Non-pigmented ciliary epithelial cell (primary cell): Measurements from ENCODE around the gene INPP5B.
"Not testable (repeated sequence)": the region's sequence is repeated elsewhere in the genome, so short reads cannot be mapped to it uniquely, and the experiment has no call there.

ENCODE experiments used
- DNase-seq: peaks from one replicate; pipeline ENCODE4 v3.0.0-alpha.2; 2010; ENCODE audit warnings: low read depth

INPP5B gene

DNA sequence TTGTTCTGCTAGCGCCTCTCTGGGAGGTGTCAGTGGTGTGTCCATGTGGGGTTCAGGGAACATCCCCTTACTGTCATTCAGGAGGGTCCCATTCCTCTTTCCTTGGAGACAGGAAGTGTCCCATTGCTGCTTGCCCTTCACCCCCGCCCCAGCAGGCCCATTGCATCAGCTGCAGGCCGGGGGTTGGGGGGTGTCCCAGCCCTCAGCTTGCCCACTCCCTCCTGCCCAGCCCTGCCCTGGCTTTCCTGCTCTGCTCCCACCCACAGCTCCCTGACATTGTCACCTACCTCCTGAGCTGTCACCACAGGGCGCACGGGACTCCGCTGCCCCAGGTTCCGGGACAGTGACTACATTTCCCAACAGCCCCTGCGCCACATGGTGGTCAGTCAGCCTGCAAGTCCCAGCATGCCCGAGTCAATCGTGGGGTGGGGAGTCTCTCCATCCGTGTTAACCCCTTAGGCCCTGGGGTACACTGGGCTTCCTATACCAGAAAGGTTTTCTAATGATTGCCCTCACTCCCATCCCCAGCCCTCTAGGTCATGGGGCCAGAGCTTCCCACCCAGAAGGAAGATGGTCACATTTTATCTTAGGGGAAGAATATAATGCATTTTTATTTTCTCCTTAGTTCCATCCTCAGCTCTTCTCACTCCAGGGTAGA lies at the start of gene INPP5B:
TSS of gene INPP5B (minus strand) at position 351 of the 658 bp plus-strand sequence. CDS start 745 bp downstream, outside the sequence.
- peak; percentile 57 for DNase-seq

DNA sequence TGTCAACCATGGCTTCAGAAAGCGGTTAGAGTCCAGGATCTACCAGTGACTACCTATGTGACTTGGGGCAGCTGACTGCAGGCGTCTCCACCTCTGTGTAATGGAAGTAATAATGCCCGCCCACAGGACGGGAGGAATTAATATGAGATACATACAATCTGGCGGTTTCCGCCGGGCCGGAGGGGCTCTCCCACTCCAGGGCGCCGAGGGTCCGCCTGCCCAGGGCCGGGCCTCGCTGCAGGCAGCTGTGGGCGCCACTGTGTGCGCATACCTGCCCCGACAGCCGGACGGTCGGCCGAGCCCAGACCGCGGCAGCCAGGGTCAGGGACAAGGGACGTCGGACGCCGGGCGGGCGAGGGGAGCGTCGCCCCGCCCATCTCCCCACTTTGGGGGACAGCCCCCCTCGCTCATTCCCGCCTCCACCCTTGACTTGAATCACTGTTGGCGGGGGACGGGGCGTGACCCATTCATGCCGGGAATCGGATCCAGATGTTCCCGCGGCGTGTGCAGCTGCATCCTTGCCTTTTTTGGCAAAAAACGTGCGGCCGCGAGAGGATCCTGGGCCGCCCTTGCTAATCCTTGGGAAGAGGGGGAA lies 49.0 kb upstream of the INPP5B start:
- no peak for DNase-seq

DNA sequence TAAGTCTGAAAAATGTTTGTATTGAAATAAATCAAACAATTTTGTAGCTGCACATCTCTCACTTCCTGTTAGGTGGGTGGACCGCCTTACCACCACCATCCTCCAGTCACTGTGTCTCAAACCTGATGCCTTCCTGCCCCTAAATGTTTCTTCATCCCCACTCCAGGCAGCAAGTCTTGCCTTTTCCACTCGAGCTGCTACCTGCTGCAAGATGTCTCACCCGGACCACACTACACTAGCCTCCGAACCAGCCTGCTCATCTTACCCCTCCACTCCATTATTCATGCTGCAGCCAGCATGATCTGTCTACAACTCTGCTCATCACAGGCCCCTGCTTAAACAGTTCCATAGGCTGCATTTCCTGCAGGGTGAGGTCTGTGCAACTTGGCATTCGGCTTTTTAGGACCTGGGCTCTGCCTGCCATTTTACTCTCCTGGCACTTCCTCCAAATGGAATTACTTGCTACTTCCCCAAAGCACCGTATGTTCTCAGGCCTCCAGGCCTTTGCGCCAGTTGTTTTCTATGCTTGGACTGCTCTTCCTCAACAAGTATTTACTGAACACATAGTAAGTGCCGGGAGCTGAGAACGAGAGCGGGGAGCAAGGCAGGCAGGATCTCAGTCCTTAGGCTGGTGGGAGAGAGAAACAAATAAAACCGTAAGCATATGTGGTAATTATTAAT lies 48.2 kb upstream of the INPP5B start:
- DNase-seq: no peak

DNA sequence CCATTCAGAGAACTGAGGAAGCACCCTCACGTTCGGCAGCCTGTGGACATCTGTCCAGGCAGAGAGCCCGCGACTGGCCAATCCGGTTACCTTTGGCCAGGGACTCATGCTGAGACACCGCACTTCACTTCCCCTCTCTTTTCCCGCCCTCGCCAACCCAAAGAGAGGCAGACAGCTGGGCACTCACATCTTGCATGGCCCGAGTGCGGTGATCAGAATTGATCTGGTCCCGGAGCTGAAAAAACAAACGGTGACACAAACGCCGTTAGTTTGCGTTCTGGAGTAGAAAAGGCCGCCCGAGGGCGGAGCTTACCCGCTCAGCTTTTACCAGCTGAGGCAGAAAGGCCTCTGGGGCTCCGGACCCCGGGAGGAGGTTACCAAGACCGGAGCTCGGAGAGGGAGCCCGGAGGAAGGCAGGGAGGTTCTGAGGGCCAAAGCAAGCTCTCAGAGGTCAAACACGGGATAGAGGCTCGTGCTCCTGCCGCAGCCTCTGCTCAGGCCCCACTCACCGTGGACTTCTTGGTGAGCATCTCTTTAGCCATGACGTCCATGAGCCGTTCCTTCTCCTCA lies 42.6 kb upstream of the INPP5B start:
- no peak for DNase-seq

- DNase-seq: no peak
Observed at GRCh38 chr1:37987679-37988078, 40.8 kb upstream of the INPP5B start.

- DNase-seq: no peak
Observed at GRCh38 chr1:37983546-37983945, 36.7 kb upstream of the INPP5B start.

GRCh38 chr1:37978541-37978940 lies 31.7 kb upstream of the INPP5B start:
- no peak for DNase-seq

- not testable (repeated sequence) for DNase-seq
Observed at GRCh38 chr1:37975083-37975482, 28.2 kb upstream of the INPP5B start.

DNA sequence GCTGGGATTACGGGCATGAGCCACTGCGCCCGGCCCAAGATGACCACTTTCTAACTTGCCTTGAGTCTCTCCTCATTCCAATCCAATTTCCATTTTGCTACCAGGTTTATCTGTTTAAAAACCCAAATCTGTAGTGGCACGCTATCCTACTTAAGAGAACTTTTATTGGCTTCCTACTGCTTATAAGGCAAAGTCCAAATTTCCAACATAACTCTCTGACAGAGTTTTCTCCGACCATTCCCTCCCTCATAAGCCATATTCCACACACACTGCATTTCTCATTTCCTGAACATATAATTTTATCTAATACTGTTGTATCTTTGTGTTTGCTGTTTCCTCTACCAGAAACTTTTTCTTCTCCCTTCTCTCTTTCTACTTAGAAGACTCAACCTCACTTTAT lies 27.7 kb upstream of the INPP5B start:
- no peak for DNase-seq

GRCh38 chr1:37973684-37974083 lies 26.8 kb upstream of the INPP5B start:
- DNase-seq: not testable (repeated sequence)

- DNase-seq: no peak
Observed at GRCh38 chr1:37965301-37965700, 18.4 kb upstream of the INPP5B start.

- DNase-seq: not testable (repeated sequence)
Observed at GRCh38 chr1:37964106-37964505, 17.3 kb upstream of the INPP5B start.

- peak; percentile 79 for DNase-seq
Observed at GRCh38 chr1:37958690-37959089, 11.8 kb upstream of the INPP5B start.

DNA sequence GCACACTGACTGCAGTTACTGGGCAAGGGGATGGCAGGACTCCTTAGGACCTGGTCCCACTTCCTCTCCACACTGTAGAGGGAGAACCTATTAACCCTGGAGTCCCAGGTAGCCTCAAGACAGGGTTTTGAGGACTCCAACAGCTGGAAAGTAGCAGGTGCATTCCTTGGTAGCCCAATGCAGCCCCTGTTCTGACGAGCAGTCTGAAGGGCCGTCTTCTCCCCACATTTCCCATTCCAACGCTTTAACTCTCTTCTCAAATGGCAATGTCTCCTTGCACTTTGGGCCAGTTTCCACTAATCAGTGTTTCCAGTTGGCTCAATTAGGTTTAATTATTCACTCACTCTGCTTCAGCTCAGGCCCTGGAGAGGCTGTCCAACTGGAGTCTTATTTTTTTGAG lies 8.8 kb upstream of the INPP5B start:
- no peak for DNase-seq

DNA sequence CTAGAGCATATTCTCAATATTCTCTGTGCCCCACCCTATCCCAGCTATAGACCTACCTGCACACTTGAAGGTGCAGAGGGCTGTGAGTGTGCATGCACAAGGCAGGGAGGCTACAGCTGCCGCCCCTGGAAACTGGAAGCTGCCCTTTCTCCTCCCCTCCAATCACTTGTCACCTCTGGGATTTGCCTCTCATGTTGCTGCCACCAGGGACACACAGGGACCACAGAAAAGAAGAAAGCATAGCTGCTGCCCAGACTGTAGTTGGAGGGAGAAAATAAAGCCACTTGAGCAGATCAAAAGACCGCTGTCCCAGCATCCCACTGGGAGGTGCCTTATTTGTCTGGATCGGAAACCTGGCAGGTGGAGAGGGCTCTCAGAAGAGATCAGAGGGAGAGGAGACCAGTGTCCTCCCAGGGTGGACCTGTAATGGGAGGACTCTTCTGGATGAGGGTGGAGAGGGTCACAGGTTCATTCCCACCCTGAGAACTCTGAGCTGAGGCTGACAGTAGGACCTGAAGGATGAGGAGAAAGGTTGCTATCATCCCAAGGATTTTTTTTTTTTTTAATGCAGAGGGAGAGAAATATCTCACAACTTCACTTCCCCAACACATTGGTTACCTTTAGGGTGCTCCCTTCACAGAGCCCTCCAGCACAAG lies 7.6 kb upstream of the INPP5B start:
- DNase-seq: no peak

DNA sequence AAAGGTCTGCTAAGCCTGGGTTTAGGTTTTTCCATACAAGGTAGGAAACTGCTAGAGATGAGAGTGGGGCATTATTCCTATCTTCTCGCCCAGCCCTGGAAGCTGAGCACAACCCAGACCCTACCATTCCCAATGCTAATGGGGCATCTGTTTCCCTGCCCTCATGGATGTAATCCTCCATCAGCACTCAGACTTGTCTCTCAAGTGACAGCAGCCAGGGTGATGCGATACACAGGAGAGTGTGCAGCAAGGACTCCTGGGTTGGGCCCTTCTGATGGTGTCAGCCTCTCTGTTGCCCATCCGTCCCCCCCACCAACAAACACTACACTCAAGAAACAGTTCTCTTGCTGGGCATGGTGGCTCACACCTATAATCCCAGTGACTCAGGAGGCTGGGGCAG lies 5.9 kb upstream of the INPP5B start:
- no peak for DNase-seq

DNA sequence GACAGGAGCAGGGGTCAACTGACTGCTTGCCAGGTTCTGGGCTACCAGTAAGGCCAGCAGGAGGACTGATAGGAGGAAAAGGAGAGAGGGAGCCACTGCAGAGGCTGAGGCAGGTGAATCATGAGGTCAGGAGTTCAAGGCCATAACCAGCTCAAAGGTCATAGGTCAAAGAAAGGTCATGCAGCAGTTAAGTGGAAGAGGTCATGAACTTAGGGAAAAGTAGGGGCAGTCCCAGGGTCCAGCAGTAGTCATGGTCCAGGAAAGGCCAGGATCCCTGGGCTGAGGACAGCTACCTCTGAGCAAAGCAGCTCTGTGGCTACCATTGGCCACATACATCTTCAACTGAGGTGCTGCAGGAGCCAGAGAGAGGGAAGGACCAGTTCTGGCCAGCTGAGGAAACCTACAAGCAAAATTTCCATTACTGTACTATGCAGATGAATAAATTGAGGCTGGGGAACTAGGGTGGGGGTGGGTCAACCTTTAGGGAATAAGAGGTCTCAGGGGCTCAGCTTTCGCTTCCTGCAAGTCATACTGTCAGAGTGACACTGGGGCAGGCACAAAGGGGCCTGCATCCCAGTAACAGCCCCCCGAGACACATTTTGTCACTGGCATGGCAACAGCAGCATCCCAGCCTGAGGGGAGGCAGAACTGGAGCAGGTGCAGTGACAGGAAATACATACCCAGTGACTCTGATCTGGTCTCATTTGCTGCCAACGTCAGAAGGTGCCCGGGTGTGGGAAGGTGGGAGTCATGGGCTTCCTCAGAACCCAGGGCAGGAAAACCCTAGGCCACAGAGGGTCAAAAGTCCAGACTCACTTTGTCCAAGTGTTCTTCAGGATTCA lies 5.2 kb upstream of the INPP5B start:
- no peak for DNase-seq

GRCh38 chr1:37951041-37951782 lies 4.4 kb upstream of the INPP5B start:
- no peak for DNase-seq

DNA sequence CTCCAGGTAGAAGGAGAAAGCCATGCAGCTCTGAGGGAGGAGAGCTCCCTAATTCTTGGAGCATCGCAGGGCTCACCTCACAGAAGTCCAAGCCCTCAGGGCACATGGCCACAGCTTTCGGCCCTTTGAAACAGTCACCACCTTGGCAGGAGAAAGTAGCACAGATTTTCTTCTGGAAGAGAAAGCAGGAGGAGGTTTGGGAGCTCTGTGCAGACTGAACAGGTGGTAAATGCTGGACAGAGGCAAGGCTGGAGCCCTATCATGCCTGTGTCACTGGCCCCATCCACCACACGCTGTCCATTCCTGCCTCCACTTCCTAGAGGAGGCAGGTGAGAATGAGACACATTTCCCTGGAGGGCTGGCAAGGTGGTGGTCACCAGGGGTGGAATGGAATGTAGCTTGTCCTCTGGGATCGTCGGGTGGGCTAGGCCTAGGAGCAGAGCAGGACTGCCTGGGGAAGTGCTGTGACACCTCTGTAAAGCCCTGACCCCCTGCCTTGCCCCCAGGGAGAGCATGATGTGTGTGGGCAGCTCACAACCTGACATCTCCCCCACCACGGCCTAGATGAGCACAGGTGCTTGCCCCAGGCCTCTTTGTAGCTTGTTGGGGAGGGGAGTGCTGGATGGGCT lies 2.8 kb upstream of the INPP5B start:
- DNase-seq: no peak

- no peak for DNase-seq
Observed at GRCh38 chr1:37948841-37949240, 2.0 kb upstream of the INPP5B start.
